AG08396 (cell line): Measurements from ENCODE around the gene ZDHHC19.
"Not testable (repeated sequence)": the region's sequence is repeated elsewhere in the genome, so short reads cannot be mapped to it uniquely, and the experiment has no call there.

Experiments
- DNase-seq: peaks from one replicate; pipeline ENCODE4 v3.0.0; 2012; ENCODE audit warnings: low spot score, mixed read lengths

ZDHHC19 gene

DNA sequence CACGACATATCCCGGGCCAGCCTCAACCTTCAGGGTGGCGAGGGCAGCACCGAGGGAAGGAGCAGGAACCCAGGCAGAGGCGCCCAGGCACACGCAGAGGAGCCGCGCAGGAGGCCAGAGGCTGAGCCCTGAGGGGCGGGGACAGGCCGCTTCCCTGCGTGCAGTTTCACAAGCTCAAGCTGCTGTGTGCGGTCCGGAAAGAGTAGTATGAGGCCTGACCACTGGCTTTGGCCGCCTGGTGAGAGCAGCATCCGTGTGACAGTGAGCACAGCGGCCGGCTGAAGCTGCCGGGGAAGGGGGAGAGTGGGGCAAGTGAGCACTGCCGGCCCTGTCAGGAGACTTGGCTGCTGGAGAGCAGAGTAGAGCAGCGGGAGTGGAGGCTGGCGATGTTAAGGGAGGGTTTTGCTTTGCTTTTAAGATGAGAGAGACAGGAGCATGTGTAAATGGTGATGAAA is 8.7 kb downstream of the ZDHHC19 start:
- peak; percentile 68 for DNase-seq

DNA sequence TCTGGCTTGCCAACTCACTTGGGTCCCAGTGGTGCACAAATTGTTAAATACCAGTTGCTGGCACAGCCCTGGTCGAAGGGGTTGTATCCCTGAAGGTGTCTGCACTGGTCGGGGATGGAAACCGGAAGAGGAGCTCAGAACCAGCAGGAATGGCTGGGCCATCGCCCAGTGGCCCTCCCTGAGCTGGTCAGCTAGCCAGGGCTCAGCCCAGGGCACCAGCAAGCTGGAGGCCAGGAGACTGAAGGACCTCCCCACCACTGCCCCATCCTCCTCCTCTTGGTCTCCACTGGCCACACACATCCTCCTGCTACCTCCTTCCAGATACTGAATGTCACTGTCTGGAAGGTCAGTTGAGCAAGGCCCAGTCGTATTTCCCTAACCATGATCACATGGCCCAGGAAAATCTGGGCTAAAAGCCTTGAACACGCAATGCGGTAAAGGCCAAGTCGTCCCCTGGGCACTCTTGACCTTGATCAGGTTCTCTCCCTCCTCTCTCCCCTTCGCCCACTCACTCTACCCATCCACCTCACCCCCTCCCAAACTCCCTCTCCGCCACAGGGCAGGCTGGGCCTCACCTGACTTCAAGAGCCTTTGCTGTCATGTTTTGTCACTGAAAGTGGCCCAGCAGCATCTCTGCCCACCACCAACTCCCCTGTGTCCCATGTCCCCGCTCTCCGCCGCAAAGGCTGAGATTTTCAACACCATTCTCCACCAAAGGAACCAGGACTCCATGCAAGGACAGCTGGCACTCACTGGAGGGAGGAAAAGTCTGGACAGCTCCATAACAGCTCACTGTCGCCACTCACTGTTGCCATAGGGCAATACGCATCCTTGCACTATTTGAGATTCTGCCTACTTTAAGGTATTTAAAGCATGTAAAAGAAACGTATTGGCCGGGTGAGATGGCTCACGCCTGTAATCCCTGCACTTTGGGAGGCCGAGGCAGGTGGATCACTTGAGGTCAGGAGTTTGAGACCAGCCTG is 12.1 kb downstream of the ZDHHC19 start:
- no peak for DNase-seq

DNA sequence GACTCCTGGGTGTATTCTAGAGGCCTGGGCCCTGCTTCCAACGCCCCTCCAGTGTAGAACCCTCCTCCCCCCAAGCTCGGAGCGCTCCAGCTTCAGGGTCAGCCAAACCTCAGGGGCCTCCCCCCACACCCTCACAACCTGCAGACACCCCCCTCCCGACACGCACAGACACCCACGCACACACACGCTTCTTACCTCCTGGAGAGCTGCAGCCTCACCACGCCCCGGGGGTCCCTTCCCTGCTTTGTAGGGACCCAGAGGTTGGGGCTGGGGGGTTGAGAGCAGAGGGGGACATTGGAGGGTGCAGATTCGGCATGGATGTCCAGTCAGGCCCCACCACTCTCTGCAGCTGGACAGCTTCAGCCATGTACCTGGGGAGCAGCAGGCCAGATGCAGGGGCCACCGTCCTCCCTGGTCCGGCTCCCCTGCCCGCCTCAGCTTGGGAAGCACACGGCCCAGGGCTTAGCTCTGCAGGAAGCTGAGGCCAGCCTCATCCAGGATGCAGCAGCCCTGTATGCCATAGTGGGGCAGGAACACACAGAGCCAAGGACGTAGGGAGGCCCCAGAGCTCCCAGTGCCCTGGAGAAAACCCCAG is 13.0 kb downstream of the ZDHHC19 start:
- no peak for DNase-seq

DNA sequence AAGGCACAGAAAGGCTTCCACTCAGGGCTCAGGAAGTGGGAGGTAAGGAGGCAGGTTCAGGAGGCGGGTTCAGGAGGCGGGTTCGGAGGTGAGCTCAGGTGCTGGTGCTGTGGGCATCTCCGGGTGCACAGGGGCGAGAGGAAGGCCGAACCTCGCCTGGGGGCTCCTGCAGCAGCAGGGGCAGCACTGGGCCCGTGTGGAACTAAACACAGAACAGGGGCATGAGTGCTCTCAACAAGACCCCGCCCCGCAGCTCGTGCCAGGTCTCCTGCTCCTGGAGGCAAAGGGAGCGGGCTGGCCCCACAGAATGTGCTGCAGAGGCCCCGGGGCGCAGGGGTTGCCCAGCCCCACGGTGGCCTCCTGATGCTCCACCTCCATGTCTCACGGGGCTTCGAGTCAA is 13.7 kb downstream of the ZDHHC19 start:
- no peak for DNase-seq

- no peak for DNase-seq
Measured at GRCh38 chr3:196195664-196196265, 15.4 kb downstream of the ZDHHC19 start.

DNA sequence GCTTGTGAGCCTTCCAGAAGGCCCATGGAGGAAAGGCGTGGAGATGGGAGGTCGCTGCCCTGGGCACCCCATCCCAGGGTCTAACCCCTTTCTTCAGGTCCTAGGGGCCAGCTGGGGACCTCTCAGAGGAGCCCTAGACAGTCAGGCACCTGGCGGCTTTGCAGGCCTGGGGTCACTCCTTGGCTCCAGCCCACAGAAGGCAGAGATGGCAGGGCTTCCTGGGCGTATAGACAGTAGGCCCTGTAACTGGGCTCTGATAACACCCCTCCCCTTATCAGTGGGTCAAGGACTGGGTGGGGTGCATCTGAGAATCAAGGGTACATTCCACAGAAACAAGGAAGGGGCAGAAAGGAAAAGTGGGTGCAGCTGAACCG is 16.7 kb downstream of the ZDHHC19 start:
- no peak for DNase-seq

- no peak for DNase-seq
Measured at GRCh38 chr3:196193736-196194541, 17.3 kb downstream of the ZDHHC19 start.

- DNase-seq: no peak
Measured at GRCh38 chr3:196193133-196193735, 18.0 kb downstream of the ZDHHC19 start.

DNA sequence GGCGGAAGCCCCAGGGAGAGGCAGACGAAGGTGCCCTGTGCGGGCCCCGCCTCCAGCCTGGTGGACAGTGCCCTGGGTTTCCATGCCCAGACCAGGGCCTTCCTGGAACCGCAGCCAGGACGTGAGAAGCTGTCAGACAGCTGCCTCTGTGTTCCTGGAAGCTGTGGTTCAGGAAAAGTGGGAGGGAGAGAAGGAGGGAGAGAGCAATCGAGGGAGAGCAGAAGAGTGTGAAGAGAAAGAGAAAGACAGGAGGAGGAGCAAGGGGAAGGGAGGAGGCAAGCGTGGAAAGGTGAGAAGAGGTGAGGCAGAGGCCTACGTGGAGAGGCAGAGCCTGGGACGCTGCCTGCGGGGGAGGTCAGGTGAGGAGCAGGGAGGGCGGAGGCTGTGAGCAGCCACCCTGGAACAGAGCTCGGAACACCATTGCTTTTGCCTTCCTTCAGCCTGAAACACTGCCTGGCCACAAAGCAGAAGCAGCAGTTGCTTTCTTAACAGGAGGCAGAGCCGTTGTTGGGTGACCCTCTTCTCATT is 18.6 kb downstream of the ZDHHC19 start:
- DNase-seq: no peak

GRCh38 chr3:196192036-196192523 is 19.1 kb downstream of the ZDHHC19 start:
- no peak for DNase-seq

DNA sequence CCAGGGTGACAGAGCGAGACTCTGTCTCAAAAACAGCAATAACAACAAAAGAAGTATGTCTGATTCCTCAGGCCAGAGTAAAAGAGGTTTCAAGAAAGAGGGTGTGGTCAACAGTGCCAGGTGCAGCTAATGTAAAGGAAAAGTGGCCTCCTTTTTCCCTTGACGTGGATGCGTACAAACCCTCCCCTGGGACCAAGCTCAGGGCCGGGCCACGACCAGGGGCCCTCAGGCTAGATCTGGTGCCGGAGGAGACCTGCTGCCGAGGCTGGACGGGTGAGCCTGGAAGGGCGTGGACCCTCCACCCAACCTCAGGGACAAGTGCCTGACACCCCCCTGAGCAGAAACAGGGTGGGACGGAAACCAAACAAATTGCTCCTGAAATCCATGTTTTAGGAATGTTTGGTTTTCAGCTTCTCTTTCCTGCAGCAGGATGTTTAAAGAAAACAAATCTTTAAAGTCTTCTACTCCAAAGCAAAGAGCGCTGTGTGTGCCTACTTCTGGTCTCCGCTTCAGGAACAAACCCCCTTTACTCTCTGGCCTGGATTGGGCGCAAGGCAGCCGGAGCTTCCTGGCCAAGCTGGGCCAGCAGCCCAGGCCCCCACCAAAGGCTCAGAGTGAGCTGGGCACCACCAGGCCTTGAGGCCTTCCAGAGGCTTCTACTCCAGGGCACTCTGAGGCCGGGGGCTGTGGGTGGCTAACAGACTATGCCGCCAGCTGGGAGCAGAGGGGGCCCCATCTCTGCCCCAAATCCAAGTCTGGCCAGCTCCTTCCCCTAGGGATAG is 21.4 kb downstream of the ZDHHC19 start:
- DNase-seq: no peak

GRCh38 chr3:196186651-196187573 is 24.3 kb downstream of the ZDHHC19 start:
- no peak for DNase-seq

DNA sequence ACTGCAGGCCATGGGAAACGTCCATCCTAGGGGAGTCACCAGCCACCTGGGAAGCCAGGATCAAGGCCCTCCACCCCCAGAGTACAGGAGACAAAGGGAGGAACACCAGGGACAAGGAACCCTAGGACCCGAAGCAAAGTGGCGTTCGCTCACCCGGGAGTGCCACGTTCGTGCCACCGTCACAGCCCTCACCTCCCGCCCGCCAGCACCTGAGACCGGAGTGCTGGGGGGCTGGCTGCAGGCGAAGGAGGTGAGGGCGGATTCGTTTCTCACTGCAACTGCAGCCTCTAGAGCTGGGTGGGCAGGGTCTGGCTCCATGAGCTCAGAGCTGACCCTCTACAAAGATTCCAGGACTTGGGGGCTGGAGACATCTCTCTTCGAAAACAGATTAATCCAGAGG is 26.3 kb downstream of the ZDHHC19 start:
- no peak for DNase-seq

DNA sequence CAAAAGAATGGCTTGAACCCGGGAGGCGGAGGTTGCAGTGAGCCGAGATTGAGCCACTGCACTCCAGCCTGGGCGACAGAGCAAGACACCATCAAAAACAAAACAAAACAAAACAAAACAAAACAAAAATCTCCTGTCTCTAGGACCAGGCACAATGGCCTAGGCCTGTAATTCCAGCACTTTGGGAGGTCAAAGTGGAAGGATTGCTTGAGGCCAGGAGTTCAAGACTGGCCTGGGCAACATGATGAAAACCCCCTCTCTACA is 27.1 kb downstream of the ZDHHC19 start:
- not testable (repeated sequence) for DNase-seq

GRCh38 chr3:196181127-196181546 is 30.1 kb downstream of the ZDHHC19 start:
- no peak for DNase-seq

- no peak for DNase-seq
Measured at GRCh38 chr3:196180346-196180745, 30.9 kb downstream of the ZDHHC19 start.

DNA sequence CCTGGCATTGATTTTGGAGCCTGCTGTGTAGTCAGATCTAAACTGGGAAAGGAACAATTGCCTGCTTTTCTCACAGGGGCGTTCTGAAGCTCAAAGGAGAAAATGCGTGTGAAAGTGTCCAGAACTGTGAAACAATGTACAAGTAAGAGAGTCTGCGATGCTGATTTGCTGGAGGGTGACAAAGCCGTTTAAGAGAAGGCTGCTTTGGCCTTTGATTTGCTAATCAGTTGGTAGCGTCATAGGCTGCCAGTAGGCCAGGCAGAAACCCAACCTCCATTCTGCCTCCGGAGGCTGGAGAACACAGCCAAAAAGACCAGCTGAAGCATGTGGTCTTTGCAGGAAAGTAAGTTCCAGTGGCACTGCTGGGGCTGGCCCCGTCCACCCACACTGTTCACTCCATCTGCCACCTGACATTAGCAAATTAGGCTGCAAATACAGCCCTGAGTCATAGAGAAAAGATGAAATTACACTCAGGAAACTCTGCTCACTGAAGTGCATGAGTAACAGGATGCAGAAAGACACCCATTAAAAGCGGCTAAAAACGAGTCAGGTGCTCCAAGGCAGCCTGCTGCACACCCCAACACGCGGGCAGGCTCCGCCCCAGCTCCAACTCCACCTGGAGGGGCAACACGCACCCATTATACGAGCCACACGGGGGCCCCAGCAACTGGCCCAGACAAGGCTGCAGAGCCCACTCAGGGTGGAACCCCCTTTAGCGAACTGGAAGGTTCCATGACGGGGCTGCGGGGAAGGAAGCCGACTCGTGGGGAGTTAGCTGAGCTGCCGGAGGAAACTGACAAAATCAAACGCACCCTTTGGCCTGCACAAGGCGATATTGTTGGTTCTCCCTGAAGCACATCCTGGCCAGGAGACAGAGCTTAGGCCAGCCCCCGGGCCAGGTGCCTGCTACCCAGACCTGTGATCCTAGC is 31.6 kb downstream of the ZDHHC19 start:
- DNase-seq: peak; percentile 70

- no peak for DNase-seq
Measured at GRCh38 chr3:196178993-196179379, 32.2 kb downstream of the ZDHHC19 start.
